ENCODE measurements around the gene SPDYE3.
"Not testable (repeated sequence)": the region's sequence is repeated elsewhere in the genome, so short reads cannot be mapped to it uniquely, and the experiment has no call there.

Gene SPDYE3

GRCh38 chr7:100349757-100350156 lies 42.3 kb downstream of the SPDYE3 start:
- no peak for DNase-seq (ENCODE audit: low read depth)

- DNase-seq (ENCODE audit: low read depth): no peak
Observed at GRCh38 chr7:100351657-100352058, 44.2 kb downstream of the SPDYE3 start.

- not testable (repeated sequence) for DNase-seq (ENCODE audit: low read depth)
Observed at GRCh38 chr7:100352230-100352781, 44.8 kb downstream of the SPDYE3 start.

- DNase-seq (ENCODE audit: low read depth): no peak
Observed at GRCh38 chr7:100352984-100353684, 45.6 kb downstream of the SPDYE3 start.

- peak; percentile 56 for DNase-seq (ENCODE audit: low read depth)
Observed at GRCh38 chr7:100353685-100354330, 46.3 kb downstream of the SPDYE3 start.

GRCh38 chr7:100356416-100357068 lies 49.0 kb downstream of the SPDYE3 start:
- DNase-seq (ENCODE audit: low read depth): no peak

GRCh38 chr7:100357131-100357561 lies 49.6 kb downstream of the SPDYE3 start:
- no peak for DNase-seq (ENCODE audit: low read depth)

- DNase-seq (ENCODE audit: low read depth): no peak
Observed at GRCh38 chr7:100358027-100358856, 50.7 kb downstream of the SPDYE3 start, which contains the start of gene PILRB. Gene PILRB (plus strand): TSS chr7:100358117. CDS start chr7:100358303, 186 bp downstream.

- no peak for DNase-seq (ENCODE audit: low read depth)
Observed at GRCh38 chr7:100358857-100359212, 51.3 kb downstream of the SPDYE3 start.

- no peak for DNase-seq (ENCODE audit: low read depth)
Observed at GRCh38 chr7:100360135-100360854, 52.8 kb downstream of the SPDYE3 start.

GRCh38 chr7:100363098-100363497 lies 55.6 kb downstream of the SPDYE3 start:
- DNase-seq (ENCODE audit: low read depth): no peak

- not testable (repeated sequence) for DNase-seq (ENCODE audit: low read depth)
Observed at GRCh38 chr7:100363797-100364196, 56.3 kb downstream of the SPDYE3 start.

GRCh38 chr7:100364480-100364879 lies 57.0 kb downstream of the SPDYE3 start:
- no peak for DNase-seq (ENCODE audit: low read depth)

- DNase-seq (ENCODE audit: low read depth): not testable (repeated sequence)
Observed at GRCh38 chr7:100365998-100366367, 58.5 kb downstream of the SPDYE3 start.

GRCh38 chr7:100366411-100367250 lies 59.1 kb downstream of the SPDYE3 start:
- peak; percentile 28 for DNase-seq (ENCODE audit: low read depth)

- no peak for DNase-seq (ENCODE audit: low read depth)
Observed at GRCh38 chr7:100367251-100367620, 59.7 kb downstream of the SPDYE3 start.

GRCh38 chr7:100367676-100368613 lies 60.4 kb downstream of the SPDYE3 start:
- DNase-seq (ENCODE audit: low read depth): no peak

- DNase-seq (ENCODE audit: low read depth): peak; percentile 29
Observed at GRCh38 chr7:100369105-100369504, 61.6 kb downstream of the SPDYE3 start.

GRCh38 chr7:100370303-100370702 lies 62.8 kb downstream of the SPDYE3 start:
- DNase-seq (ENCODE audit: low read depth): no peak

All from stimulated activated CD8-positive, alpha-beta memory T cell treated with anti-CD3 and anti-CD28 coated beads, Interleukin-12 subunit alpha, Interleukin-12 subunit beta, amount 100 ng/mL, for 4 hours (primary cell).